NOMO-1 treated with dmso at 0.1 percent for 144 hours (cell line): Measurements from ENCODE around the gene VANGL1.

Experiments
- DNase-seq: peaks from one replicate; lab custom pipeline; 2025; ENCODE audit not compliant: unreplicated experiment; lab: John Stamatoyannopoulos, UW

VANGL1 gene

DNA sequence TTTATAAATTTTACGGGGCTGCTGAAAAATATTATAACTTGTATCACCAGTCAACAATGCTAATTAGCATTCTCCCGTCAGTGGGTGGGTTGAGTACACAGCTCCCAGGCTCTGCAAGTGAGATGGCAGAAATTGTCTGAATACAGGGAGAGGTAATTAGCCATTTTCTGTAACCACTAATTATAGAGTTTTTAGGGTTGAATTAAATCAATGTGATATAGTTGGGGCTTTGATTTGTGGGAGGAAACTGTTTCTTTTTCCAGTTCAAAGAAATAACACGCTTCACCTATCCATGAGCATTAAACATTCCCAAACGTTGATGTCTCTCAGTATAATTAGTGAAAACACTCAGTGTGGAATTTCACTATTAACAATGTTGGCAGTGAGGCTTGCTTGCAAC is 1.5 kb downstream of the VANGL1 start:
- DNase-seq = no peak

DNA sequence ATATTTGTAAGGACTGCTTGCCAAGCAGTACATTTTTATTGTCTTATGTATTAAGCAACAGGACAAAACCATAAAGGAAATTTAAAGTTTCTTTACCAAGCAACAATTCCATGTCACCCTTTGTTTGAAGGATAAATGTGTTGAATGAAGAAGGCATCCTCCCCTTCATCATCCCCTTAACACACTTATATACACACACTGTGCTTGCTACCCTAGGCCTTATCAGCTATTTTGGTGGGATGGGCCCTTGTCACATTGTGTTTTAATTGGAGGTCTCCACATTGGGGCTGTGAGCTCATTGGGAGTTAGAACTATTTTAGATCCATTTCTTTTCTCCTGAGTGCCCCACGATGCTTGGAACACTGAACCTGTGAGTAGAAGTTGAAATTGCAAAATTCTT is 1.9 kb downstream of the VANGL1 start:
- DNase-seq = no peak

DNA sequence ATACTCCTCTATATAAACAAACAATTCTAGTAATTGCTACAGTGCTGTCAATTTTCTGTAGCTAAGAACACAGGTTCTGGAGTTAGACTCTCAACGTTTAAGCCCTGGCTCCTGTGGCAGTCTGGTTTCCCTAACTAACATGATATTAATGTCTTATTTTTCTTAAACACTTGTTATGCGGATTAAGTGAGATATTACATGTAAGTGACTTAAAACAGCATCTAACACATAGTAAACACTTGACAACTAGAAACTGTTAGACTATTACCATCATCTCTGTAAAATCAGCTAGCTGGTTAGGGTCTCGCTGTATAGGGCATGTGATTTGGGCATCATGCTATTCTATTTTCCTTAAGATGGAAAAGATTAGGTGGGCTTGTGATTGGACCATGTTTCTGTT is 2.3 kb downstream of the VANGL1 start:
- no peak for DNase-seq

DNA sequence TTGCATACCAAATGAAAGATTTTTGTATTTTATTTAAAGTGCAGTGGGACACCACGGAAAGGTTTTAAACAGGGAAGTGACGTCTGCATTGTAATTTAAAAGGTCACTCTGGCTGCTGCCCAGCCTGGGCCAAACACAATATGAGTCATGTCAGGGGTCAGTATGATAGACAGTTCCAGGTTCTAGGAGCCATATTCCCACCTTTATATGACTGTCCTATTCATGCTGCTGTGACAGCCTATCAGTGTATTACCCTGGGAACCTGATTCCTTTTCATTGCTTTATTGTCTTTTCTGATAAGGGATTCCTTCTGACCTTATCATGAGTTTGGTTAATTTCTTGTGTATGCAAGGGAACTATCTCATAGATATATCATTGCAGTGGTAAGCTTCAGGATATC is 5.3 kb downstream of the VANGL1 start:
- DNase-seq = no peak

DNA sequence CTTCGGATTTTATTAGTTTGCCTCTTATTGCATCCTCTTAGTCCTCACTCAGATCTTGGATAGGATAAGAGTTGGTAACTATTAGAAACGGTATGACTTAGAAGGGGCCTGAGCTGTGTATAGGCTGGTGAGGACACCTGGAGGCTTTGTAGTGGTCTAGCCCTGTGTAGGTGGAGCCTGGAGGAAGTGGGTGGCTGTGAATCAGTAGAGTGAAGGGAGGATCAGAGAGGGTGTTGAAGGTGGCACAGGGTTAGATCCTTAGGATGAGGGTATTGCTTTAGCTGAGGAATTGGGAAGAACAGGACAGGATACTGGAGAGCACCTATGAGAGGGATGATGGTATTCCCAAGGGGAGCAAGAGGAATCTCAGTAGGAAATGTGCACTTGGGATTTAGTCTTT is 5.7 kb downstream of the VANGL1 start:
- DNase-seq = no peak

DNA sequence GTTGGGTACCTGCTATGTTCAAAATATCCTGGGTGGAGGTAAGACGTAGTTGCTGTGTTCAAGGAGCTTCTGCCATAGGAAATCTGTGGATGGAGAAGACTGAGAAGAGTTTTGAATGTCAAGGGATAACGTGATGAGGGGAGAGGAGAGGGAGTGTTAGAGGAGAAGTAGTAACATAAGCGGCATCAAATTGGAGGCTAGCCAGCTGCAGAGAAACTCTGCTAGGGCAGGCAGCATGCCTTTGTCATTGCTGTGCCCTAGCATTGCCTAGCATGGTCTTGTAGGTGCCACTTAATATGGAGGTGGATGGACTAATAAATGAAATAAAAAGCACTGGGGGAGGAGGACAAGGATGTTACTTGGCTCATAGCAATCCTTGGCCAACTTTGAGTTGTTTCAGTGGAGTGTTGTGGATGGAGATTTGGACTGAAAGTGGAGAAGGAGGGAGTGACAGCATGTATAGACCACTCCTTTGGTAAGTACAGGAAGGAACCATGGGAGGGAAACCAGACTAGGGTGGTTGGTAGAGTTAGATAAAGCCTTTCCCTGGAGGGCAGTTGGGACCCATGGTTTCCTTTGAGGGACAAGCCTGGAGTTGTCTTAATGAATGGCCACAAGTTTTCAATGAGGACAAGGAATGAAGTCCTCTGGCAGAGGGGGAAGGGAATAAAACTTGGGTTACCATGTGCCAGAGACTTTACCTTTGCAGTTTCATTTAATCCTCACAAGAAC is 6.3 kb downstream of the VANGL1 start:
- no peak for DNase-seq

DNA sequence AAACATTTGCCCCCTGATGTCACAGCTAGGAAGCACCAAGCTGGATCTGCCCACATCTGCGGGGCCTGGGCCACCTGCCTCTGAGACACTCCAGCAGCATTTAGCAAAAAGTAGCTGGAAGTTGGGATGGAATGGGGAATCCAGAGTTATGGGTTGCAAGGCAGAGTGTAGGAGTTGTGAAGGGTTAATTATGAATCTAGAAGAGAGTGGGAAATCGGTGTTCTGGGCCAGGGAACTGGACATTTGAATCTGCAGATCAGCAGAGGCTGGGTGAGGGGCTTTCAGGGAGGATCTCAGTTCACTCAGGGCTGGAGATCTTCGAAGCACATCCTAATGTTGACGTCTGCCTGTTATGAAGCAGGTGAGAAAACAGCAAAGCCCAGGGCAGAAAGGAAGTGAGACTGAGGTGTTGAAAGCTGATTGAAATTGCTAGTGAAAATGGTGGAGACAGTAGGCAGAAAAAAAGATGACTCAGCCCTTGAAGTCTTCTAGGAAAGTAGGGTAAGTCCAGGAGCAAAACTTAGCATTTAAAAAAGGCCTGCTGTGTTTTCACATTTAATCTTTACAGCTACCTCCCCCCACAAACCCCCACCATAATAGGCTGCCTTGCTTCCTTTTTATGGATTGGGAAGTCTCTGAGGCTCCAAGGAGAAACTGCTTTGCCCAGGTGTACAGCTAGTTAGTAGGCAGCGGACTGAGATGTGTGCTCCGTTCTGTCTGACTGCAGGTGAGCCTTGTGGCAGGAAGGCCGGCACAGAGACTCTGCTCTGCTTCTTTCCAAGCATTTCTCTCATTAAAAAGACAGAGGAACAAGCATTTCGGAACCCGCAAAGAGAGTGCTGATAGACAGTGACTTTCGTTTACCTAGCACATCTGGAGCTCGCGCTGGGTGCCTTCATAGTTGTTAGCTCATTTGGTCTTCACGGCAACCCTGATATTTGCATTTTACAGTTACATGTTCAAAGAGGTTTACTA is 7.2 kb downstream of the VANGL1 start:
- no peak for DNase-seq

DNA sequence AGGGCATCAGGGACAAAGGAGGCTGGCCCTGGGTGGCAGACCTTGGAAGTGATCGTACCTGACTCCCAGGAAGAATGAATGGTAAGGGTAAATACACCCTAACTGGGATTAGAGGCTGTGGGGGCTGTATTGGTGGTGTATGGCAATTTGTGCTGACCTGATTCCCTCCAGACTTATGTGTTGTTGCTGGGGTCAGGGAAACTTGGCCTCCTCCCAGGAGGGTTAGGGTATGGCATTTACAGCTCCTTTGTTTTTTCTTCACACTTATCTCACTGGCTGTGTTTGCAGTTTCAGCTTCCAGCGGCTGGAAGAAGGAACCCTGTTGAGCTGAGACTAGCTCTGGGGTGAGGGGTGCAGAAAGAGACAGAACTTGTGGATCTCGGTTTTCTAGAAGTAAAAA is 8.2 kb downstream of the VANGL1 start:
- DNase-seq = no peak

DNA sequence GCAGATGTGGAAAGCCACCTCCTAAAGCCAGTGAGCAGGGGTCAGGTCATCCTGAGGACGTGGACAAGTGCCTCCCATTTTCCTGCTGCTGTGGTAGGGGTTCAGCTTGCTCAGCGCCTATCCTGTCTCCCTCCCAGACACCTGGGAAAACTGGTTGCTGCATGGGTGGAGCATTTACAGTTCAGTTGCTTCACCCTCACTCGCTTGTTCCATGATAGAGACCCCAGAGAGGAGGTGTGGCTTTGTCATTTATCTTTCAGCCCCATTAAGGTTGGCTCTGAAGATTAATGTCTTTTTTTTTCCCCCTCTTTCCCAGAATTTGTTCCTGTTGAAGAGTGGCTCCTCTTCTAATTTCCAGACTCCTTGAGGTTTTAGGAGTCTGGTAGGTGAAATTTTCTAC is 9.2 kb downstream of the VANGL1 start:
- no peak for DNase-seq

DNA sequence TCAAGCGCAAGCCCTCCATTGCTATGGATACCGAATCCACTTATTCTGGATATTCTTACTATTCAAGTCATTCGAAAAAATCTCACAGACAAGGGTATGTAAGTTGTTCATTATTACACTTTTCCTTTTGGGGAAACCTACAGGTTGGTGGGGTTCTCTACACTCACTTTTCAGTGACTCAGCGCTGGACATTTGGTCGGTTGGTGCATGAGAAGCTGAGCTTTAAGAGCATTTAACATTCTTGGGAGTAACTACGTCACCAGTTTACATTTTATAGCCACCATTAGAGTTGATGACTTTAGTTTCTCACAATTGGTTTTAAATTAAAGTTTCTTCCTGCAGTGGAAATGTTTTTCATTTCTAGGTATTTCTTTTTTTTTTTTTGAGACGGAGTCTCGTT is 9.6 kb downstream of the VANGL1 start:
- no peak for DNase-seq

DNA sequence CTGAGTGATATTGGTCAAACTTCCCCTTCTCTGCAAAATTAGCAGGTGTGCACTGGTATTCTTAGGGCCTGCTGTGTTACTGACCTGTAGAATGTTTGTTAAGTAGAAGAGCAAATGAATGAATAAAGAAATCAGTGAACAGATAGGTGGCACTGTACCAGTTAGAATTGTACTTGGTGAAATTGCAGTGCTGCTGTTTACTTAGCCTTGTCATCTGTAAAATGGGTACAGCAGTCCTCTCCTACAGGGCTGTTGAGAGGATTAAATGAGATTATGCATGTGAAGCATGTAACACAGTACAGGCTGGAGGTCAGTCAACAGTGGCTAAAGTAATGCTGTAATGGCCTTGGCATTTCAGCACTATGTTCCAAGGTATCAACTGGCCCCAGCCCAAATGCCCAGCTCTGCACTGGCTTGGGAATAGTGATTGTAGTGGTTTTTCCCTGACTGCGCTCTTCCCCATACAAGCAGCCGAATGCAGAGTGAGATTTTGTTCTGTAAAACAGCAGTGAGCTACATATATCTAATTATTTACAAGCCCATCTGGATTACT is 10.5 kb downstream of the VANGL1 start:
- DNase-seq = no peak

DNA sequence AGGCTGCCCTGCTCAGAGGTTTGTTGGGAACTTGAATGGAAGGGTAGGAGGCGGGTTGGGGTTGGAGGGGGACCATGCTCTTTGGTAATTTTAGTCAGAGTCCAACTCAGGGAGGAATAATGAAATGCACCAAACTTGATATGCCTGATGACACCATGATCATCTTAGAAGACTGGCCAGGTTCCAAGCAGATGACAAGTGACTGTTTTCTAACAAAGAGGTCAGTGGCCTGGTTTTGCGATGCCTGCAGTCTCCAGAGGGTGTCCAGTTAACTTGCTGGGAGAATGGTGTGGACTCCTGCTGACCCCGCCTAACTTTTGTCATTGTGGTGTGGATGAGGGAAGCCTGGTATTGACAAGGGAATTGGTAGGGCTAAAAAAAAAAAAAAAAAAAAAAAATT is 12.4 kb downstream of the VANGL1 start:
- no peak for DNase-seq

DNA sequence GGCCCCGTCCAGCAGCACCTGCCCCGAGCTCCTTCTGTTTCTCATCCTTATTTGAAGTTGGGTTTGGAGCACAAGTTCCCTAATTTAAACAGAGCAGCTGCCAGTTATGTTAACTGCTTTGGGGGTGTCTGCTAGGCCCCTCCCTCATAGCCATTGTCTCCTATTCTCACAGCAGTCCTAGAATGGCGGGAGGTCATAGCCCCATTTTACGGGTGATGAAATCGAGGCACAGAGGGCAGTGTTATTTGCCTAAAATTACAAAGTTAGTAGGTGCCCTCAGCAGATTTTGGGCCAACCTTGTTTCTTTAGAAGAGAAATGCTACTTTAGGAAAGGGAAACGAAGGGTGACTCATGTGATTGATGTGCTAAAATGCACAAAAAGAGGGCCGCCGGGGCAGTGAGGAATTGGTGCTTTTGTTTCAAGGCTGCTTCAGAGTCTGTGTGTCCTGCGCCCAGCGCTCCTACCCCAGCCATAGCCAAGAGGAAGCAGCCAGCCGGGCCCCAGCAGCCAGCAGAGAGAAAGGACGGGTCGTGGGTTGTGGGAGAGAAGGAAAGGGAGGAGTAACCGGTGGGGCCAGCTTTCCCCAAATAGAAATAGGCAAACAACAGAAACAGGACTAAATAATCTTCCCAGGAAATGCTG is 13.0 kb downstream of the VANGL1 start:
- peak; percentile 4 for DNase-seq

DNA sequence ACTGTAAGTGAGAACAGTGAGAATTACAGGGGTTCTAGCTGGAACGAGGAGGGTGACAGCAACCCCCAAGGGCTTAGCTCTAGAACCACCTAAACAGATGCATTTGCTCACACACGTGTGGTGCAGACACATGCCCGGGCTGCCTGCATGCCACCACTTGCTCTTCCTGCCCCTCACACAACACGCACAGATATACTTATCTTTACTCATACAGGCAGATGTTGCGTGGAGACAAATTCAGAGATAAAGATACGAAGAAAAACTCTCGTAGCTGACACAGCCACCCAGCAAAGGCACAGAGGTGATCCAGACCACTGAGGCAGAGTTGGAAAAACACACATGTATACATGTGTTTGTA is 13.5 kb downstream of the VANGL1 start:
- no peak for DNase-seq

DNA sequence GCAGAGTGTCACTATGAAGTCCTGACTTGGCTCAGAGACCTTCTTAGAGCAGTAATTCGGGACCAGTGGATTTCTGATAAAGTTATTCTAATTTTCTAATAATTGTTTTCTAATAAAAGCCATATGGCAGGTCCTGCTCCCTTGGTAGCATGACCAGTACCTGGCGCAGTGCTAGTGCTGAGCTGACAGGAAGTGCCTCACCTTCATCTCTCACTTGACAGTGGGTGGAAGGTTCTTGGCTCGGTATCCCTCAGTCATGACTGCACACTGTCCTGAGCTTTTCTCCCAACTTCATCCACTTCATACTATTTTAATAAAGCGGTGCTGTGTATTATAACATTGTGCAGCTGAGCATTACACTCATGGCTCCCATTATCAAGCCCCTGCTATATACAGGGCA is 14.1 kb downstream of the VANGL1 start:
- no peak for DNase-seq

DNA sequence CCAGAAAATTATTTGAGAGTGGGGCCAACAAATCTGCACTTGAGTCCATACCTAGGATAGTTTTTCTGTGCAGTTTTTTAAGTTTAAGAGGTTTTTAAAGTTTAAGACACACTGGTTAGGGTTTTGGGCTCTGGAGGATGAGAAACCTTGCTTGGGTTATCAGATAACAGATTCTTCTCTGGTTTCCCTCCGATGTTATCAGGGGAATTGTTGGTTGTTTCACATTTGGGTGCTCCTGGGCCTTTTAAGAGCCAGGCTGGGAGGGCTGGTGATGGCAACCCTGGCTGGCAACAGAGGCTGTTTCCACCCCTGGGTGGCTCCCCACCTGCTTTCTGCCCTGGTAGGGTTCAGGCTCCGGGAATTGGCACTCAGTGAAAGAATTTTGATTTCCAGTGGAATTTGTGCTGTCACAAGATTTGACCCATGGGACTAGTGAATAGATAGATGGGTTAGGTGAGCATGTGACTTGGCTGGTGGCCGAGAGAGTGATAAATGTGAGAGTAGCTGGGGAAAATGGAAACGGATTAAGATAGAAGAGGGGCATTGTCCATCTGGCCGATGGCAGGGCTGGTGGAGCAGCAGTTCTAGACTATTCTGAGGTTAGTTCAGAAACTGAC is 14.8 kb downstream of the VANGL1 start:
- DNase-seq = no peak

DNA sequence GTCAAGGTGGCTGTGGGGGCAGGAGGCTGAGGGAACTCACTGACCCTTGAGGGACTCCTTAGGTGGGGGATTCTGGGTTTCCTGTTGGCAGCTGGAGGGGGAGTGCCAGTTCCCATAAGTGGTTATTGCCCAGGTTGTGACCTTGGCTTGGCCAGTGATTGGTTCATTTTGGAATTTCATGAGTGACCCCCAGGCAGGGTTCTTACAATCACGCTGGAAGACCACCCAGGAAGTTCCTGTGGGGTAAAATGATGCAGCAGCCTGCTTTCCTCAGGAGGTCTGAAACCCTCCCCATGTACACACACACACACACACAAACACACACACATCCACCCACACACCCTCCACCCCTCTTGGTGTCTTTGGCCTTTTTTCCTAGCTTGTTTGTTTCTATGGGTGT is 16.9 kb downstream of the VANGL1 start:
- no peak for DNase-seq

DNA sequence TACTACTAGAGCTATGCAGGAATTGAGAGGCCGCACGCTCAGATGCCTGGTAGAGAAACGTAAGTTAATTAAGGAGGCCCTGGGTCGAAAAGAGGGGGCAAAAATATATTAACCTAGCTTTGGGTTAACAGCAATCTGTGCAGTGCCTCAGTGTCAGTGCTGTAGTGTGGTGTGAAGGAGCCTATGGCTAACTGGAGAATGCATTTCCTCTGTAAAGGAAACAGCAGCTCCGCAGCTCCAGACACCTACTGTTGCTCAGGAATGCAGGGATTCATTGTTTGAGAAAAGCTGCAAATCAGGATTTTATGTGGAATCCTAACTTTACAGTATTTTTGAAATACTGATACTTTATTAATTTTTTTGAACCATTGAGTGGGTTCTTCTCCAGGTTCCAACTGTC is 18.4 kb downstream of the VANGL1 start:
- no peak for DNase-seq

DNA sequence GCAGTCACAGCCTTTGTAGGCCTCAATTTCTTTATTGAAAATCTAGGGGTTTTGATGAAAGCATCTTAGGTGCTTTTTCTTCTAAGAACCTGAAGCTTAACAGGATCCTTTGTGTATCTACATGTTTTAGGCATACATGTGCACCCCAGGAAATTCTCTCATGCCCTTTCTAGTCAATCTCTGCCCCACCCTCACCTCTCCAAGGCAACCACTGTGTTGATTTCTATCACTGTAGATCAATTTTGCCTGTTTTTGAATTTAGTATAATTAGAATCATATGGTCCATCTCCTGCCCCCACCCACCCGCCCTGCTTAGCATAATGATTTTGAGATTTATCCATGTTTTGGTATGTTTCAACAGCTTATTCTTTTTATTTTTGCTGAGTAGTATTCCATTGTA is 19.4 kb downstream of the VANGL1 start:
- no peak for DNase-seq

DNA sequence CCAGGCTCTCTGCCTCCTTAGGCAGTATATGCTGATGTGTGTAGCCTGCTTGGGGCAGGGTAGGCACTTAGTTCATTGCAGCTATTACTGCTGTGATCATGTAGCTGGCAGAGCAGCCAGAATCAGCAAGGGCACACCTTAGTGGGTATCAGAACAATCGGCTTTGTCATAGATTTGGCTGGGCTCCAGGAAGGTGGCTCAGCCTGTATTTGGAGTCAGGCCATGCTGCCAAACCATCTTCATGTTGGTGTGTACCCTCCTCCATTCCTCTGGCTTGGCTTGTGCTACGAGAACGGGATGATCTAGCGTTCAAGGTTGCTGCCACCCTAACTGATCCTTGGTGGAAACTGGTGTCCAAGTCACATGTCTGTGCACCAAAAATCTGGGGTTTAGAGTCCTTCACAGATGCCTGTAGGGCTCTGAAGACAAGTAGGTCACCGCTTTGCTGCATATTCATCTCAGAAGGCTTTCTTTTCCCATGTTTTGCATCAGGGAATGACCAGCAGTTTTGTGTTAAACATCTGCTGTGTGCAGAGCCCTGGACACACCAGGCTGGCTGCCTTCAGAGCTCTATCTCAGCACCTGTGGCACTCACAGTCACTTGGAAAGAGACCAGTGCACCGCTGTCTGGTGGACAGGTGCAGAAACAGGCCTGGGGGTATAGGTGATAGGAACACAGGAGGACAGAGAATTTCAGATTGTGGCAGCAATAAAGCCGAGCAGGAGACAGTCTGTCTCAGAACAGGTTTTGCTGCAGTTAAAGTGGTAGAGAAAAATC is 23.7 kb downstream of the VANGL1 start:
- DNase-seq = no peak
